ENCODE results near the gene MELK.

Gene MELK

DNA sequence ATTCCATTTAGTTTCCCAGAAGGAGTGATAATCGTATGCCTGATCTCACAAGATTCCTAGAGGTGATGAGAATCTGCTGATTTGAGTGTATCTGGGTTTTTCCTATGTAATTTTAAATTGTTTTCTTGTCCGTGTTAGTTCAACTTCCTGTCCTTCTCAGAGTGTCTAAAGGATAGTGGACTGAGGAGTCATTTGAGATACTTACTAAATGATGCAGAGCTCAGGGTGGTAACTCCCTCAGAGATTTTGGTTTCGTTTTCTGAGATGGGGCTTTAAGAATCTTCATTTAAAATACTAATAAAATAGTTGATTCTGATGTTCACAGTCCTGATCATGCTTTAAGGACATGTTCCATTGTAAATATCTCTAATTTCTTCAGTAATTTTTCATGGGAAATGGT is 30.3 kb downstream of the MELK start:
- TF ChIP-seq, protein P1, sequence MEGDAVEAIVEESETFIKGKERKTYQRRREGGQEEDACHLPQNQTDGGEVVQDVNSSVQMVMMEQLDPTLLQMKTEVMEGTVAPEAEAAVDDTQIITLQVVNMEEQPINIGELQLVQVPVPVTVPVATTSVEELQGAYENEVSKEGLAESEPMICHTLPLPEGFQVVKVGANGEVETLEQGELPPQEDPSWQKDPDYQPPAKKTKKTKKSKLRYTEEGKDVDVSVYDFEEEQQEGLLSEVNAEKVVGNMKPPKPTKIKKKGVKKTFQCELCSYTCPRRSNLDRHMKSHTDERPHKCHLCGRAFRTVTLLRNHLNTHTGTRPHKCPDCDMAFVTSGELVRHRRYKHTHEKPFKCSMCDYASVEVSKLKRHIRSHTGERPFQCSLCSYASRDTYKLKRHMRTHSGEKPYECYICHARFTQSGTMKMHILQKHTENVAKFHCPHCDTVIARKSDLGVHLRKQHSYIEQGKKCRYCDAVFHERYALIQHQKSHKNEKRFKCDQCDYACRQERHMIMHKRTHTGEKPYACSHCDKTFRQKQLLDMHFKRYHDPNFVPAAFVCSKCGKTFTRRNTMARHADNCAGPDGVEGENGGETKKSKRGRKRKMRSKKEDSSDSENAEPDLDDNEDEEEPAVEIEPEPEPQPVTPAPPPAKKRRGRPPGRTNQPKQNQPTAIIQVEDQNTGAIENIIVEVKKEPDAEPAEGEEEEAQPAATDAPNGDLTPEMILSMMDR (conservative IDR thresholded peaks at IDR 0.05; ENCODE audit: low read depth, low read length): no peak
- H3K4me3 ChIP-seq (ENCODE audit: low read length): no peak overlapping the region
- DNase-seq (ENCODE audit: low read depth): no peak

DNA sequence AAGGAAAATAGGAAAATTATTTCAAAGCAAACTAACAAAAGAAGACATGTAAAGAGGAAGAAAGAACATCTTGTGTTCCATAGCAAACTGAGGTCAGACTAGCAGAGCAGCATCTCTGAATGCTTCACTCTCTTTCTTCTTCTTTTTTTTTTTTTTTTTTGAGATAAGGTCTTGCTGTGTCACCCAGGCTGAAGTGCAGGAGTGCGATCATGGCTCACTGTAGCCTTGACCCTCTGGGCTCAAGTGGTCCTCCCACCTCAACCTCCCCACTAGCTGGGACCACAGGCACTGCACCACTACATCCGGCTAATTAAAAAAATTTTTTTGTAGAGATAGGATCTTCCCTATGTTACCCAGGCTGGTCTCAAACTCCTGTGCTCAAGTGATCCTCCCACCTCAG is 36.6 kb downstream of the MELK start:
- no peak overlapping the region for H3K4me3 ChIP-seq (ENCODE audit: low read length)
- DNase-seq (ENCODE audit: low read depth): no peak
- TF ChIP-seq, protein P1 (conservative IDR thresholded peaks at IDR 0.05; ENCODE audit: low read depth, low read length): no peak

DNA sequence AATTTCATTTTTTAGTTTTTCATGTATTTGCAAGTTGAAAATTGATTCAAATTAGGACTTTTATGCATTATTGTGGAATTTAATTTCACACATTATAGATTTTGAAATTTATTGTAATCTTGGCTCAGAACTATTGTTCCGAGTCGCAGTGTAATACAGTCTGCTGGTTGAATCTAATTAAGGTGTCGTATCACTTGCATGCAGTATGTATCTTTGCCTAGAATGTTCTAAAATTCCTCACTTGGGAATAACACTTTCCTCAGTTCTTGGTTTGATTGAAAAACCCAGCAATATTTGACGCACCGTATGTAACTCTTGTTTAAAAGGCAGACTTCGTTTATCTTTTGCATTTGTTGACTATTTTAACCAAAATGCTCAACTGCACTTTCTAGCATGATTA is 49.4 kb downstream of the MELK start:
- no peak for DNase-seq (ENCODE audit: low read depth)
- no peak overlapping the region for H3K4me3 ChIP-seq (ENCODE audit: low read length)
- TF ChIP-seq, protein P1 (conservative IDR thresholded peaks at IDR 0.05; ENCODE audit: low read depth, low read length): no peak

DNA sequence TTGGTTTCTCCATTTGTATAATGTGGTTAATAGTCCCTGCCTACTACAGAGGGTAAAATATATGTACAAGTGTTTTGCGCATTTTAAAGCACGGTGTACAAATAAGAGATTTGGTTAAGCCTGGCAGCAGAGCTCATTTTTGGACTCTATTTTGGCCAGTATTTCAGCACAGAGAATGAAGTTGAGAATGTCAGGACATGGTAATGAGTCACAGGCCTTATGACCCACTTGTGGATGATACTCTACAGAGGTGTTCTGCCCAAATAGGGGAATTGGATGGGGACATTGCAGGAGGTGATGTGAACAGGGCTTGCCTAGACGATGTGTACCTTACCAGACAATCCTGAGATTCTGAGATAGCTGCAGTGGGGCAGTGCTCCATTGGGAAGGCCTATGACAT is 50.6 kb downstream of the MELK start:
- no peak overlapping the region for H3K4me3 ChIP-seq (ENCODE audit: low read length)
- DNase-seq (ENCODE audit: low read depth): no peak
- TF ChIP-seq, protein P1 (conservative IDR thresholded peaks at IDR 0.05; ENCODE audit: low read depth, low read length): no peak

DNA sequence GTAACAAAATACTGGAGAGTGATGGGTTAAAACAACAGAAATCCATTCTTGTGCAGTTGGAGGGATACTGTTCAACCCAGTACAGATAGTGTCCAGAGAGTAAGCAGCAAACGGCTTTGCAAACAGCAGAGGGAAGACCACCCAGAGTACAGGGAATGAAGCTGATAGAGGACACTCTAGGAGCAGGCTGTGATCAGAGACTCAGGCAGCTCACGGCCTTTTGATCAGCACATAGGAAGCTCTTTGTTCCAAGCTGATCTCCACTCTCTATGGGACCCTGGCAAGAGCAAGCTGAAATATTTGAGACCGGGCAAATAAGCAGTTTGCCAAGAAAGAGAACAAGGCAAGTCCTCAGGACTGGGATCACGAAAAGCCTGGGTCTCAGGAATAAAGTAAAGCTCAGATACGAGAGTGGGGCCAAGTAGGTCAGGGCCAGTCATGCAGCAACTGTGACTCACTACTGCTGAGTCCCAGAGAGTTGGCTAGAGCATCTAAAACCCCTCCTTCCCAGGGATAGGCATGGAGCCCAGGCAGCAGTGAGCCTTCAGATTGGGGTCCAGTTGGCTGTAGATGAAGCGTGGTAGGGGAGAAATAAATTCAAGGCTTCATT is 52.4 kb downstream of the MELK start:
- H3K4me3 ChIP-seq (ENCODE audit: low read length): peak overlapping the region; percentile 10
- TF ChIP-seq, protein P1 (conservative IDR thresholded peaks at IDR 0.05; ENCODE audit: low read depth, low read length): no peak
- DNase-seq (ENCODE audit: low read depth): peak; percentile 87

DNA sequence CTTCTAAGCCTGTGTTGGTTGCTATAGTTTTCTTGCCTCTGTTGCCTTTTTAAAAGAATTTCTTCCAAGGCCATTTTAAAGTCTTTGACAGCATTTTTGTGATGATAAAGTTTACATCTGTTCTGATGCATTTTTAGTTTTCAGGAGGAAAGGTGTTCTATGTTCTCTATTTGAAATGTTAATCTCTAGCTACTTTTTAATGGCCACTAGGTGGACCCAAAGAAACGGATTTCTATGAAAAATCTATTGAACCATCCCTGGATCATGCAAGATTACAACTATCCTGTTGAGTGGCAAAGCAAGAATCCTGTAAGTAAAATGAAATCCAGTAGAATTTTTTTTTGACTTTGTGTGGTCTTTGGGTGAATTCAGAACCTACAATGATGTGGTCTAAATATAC is 60.2 kb downstream of the MELK start:
- TF ChIP-seq, protein P1 (conservative IDR thresholded peaks at IDR 0.05; ENCODE audit: low read depth, low read length): peak; percentile 54
- no peak overlapping the region for H3K4me3 ChIP-seq (ENCODE audit: low read length)
- DNase-seq (ENCODE audit: low read depth): no peak

DNA sequence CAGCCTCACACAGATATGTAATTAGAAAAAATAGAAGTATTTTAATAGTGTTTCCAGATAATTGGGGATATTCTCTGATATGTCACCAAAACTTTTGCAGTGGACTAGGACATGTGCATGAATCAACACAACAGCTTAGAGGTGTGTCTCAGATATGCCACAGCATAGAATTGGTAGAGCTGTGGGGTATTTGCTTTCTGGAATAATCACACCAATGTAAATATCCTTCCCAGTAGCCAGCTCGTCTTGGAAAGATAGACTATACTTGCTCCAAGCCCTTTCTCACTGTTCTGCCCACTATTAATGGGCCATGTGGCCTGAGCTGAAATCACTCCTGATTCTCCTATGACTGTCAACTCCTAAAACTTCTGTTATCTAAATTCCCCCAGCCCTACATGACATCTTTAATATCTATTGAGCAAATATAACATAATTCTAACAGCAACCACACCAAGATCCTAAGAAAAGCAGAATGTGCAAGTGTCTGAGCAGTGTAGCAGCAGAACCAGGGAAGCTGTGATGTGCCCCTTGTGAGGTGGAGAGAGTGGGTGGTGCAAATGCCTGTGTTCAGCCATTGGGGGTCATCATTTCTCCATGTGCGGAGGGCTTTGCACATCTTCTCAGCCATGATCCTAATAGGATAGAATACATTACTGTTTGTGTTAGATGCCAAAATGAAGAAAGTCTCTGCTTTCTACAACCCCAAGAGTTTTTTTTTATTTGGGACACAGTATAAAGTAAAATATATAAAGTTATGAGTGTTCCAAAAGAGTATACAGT is 65.0 kb downstream of the MELK start:
- no peak for DNase-seq (ENCODE audit: low read depth)
- TF ChIP-seq, protein P1 (conservative IDR thresholded peaks at IDR 0.05; ENCODE audit: low read depth, low read length): no peak
- H3K4me3 ChIP-seq (ENCODE audit: low read length): no peak overlapping the region
